ENCODE measurements around the gene CAPN12.

CAPN12 gene

GRCh38 chr19:38737921-38738737, 6.1 kb downstream of the CAPN12 start:
- no peak for DNase-seq

GRCh38 chr19:38737281-38737865, 6.9 kb downstream of the CAPN12 start:
- no peak for DNase-seq

GRCh38 chr19:38736413-38737280, 7.6 kb downstream of the CAPN12 start:
- DNase-seq, result peak; percentile 23

- DNase-seq, result no peak
Observed at GRCh38 chr19:38736036-38736412, 8.2 kb downstream of the CAPN12 start.

- DNase-seq, result peak; percentile 41
Observed at GRCh38 chr19:38735257-38735686, 9.0 kb downstream of the CAPN12 start.

GRCh38 chr19:38734426-38735256, 9.6 kb downstream of the CAPN12 start:
- no peak for DNase-seq

GRCh38 chr19:38734176-38734425, 10.2 kb downstream of the CAPN12 start:
- no peak for DNase-seq

- no peak for DNase-seq
Observed at GRCh38 chr19:38733493-38734175, 10.6 kb downstream of the CAPN12 start.

- no peak for DNase-seq
Observed at GRCh38 chr19:38733241-38733492, 11.1 kb downstream of the CAPN12 start.

GRCh38 chr19:38731654-38732301, 12.5 kb downstream of the CAPN12 start:
- DNase-seq, result no peak

GRCh38 chr19:38730731-38731589, 13.3 kb downstream of the CAPN12 start:
- no peak for DNase-seq

GRCh38 chr19:38730470-38730730, 13.9 kb downstream of the CAPN12 start:
- no peak for DNase-seq

GRCh38 chr19:38729653-38730469, 14.4 kb downstream of the CAPN12 start:
- DNase-seq, result peak; percentile 25

- DNase-seq, result no peak
Observed at GRCh38 chr19:38728752-38729541, 15.3 kb downstream of the CAPN12 start.

- no peak for DNase-seq
Observed at GRCh38 chr19:38727868-38728660, 16.2 kb downstream of the CAPN12 start.

GRCh38 chr19:38727306-38727867, 16.9 kb downstream of the CAPN12 start:
- DNase-seq, result no peak

- no peak for DNase-seq
Observed at GRCh38 chr19:38726761-38727301, 17.4 kb downstream of the CAPN12 start.

- DNase-seq, result no peak
Observed at GRCh38 chr19:38726284-38726673, 18.0 kb downstream of the CAPN12 start.

Data from NCI-H1105 (cell line).